ENCODE results near the gene SLC35A3. TPM values are rescaled to one million over a fixed set of nuclear protein-coding genes. Genes with fewer than 3 reads are reported as not detected.

Gene SLC35A3
- total RNA-seq, 1 donor from 2014 or later: 24.2 TPM

DNA sequence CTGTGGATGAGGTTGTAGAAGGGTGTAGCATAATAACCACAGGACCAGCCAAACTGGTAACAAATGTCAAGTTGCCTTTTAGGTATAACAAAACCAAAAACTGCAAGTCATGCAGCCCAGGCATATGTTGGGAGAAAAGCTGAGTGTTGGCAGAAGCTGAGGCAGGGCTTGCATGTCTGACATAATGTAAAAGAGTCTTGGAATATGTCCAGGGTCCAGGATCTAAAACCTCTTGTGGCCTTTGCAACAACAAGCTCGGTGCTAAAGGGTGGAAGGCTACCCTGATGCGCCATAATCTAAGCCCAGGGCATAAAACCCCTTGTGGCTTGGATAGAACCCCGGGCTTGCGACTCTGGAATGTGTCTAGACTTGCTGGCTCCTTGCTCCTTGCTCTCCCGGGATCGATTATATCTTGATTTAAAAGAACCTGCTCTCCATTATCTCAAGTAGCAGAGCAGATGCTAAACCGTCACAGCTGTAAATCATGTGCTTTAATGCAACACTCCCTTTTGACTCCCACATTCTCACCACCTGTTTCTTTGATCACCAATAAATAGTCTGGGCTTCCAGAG is 26.5 kb upstream of the SLC35A3 start:
- no peak overlapping the region for H3K4me3 Mint-ChIP-seq
- H3K9me3 Mint-ChIP-seq: no peaks in the 10 kb centered on the region
- TF ChIP-seq, protein P1, sequence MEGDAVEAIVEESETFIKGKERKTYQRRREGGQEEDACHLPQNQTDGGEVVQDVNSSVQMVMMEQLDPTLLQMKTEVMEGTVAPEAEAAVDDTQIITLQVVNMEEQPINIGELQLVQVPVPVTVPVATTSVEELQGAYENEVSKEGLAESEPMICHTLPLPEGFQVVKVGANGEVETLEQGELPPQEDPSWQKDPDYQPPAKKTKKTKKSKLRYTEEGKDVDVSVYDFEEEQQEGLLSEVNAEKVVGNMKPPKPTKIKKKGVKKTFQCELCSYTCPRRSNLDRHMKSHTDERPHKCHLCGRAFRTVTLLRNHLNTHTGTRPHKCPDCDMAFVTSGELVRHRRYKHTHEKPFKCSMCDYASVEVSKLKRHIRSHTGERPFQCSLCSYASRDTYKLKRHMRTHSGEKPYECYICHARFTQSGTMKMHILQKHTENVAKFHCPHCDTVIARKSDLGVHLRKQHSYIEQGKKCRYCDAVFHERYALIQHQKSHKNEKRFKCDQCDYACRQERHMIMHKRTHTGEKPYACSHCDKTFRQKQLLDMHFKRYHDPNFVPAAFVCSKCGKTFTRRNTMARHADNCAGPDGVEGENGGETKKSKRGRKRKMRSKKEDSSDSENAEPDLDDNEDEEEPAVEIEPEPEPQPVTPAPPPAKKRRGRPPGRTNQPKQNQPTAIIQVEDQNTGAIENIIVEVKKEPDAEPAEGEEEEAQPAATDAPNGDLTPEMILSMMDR (IDR thresholded peaks at IDR 0.05; ENCODE audit: unreplicated experiment): no peak
- peak in 1 of 2 experiments; percentile 42 for DNase-seq (ENCODE audit: low spot score in 2 of 2, unreplicated experiment in 2 of 2)
- H3K27ac Mint-ChIP-seq: peak overlapping the region; percentile 73
- H3K27me3 Mint-ChIP-seq (ENCODE audit: low read depth): no peaks in the 10 kb centered on the region
- no peaks in the 10 kb centered on the region for H3K36me3 Mint-ChIP-seq
- peaks cover 26% of the 10 kb centered on the region for H3K4me1 Mint-ChIP-seq

GRCh38 chr1:99944192-99944591 is 25.6 kb upstream of the SLC35A3 start:
- H3K36me3 Mint-ChIP-seq: no peaks in the 10 kb centered on the region
- TF ChIP-seq, protein P1 (IDR thresholded peaks at IDR 0.05; ENCODE audit: unreplicated experiment): no peak
- no peaks in the 10 kb centered on the region for H3K9me3 Mint-ChIP-seq
- H3K27ac Mint-ChIP-seq: peak overlapping the region; percentile 73
- H3K27me3 Mint-ChIP-seq (ENCODE audit: low read depth): no peaks in the 10 kb centered on the region
- no peak for DNase-seq (ENCODE audit: low spot score in 2 of 2, unreplicated experiment in 2 of 2)
- H3K4me1 Mint-ChIP-seq: peaks cover 26% of the 10 kb centered on the region
- H3K4me3 Mint-ChIP-seq: no peak overlapping the region

GRCh38 chr1:99945174-99945573 is 24.6 kb upstream of the SLC35A3 start:
- Mint-ChIP-seq H3K27ac (no peak overlapping the region), H3K27me3 (ENCODE audit: low read depth) (no peaks in the 10 kb centered on the region), H3K4me3 (no peak overlapping the region), H3K4me1 (peaks cover 26% of the 10 kb centered on the region), H3K36me3 (no peaks in the 10 kb centered on the region), H3K9me3 (no peaks in the 10 kb centered on the region)
- no peak for DNase-seq (ENCODE audit: low spot score in 2 of 2, unreplicated experiment in 2 of 2)
- TF ChIP-seq, protein P1 (IDR thresholded peaks at IDR 0.05; ENCODE audit: unreplicated experiment): no peak

- Mint-ChIP-seq H3K9me3 (peaks cover 3% of the 10 kb centered on the region), H3K27me3 (ENCODE audit: low read depth) (no peaks in the 10 kb centered on the region), H3K4me3 (no peak overlapping the region), H3K36me3 (no peaks in the 10 kb centered on the region), H3K4me1 (peaks cover 8% of the 10 kb centered on the region), H3K27ac (no peak overlapping the region)
- TF ChIP-seq, protein P1 (IDR thresholded peaks at IDR 0.05; ENCODE audit: unreplicated experiment): no peak
- DNase-seq (ENCODE audit: low spot score in 2 of 2, unreplicated experiment in 2 of 2): no peak
Measured at GRCh38 chr1:99950486-99950885, 19.3 kb upstream of the SLC35A3 start.

DNA sequence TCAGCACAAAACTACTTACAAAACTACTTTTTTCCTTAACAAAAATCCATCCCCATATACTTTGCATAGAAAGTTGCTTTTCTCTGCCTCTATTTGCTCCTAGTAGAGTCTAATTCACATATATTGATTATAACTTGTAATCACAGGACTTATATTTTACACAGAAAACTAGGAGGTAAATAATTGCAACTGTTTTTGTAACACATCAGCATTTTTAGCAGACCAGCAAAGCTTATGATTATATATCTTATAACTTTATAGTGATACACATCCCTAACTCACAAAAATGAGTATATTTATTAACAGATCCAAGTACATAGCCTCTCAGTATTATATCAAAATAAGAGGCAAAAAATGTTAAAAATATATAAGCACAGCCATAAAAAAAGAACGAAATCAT is 17.3 kb upstream of the SLC35A3 start:
- no peaks in the 10 kb centered on the region for H3K36me3 Mint-ChIP-seq
- TF ChIP-seq, protein P1 (IDR thresholded peaks at IDR 0.05; ENCODE audit: unreplicated experiment): no peak
- H3K4me1 Mint-ChIP-seq: no peaks in the 10 kb centered on the region
- no peak for DNase-seq (ENCODE audit: low spot score in 2 of 2, unreplicated experiment in 2 of 2)
- H3K9me3 Mint-ChIP-seq: peaks cover 9% of the 10 kb centered on the region
- no peak overlapping the region for H3K27ac Mint-ChIP-seq
- no peaks in the 10 kb centered on the region for H3K27me3 Mint-ChIP-seq (ENCODE audit: low read depth)
- H3K4me3 Mint-ChIP-seq: no peak overlapping the region

- Mint-ChIP-seq H3K27me3 (ENCODE audit: low read depth) (no peaks in the 10 kb centered on the region), H3K27ac (no peak overlapping the region), H3K9me3 (peaks cover 16% of the 10 kb centered on the region), H3K4me3 (no peak overlapping the region), H3K4me1 (peaks cover 5% of the 10 kb centered on the region), H3K36me3 (no peaks in the 10 kb centered on the region)
- DNase-seq (ENCODE audit: low spot score in 2 of 2, unreplicated experiment in 2 of 2): no peak
- TF ChIP-seq, protein P1 (IDR thresholded peaks at IDR 0.05; ENCODE audit: unreplicated experiment): no peak
Measured at GRCh38 chr1:99955375-99955774, 14.4 kb upstream of the SLC35A3 start.
